Inferior parietal cortex (tissue), 1 donor: ENCODE data around the gene SULT1E1.
A peak's percentile ranks its signal among the peaks of the same experiment; 100 is the strongest.

ENCODE experiments used
- DNase-seq: peaks from one replicate; pipeline ENCODE4 v3.0.0-alpha.2; 2016; ENCODE audit errors: extremely low spot score

The SULT1E1 gene

DNA sequence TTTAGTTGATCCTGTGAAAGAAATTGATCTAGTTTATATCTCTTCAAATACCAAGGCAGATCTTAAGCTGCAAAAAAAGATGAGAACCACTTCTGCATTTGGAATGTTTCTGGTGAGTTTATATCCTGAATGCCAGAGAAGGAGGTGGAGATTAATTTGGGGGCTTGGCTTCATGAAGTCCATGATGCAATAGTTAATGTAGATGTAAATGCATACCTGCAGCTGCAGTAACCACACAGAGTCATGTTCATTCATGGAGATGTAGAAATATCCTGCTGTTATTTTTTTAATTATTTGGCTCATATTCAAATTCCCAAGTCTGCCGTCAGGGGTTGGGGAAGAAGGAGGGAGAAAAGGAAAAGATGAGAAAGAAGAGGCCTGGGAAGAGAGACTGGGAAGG is at the start of gene SULT1E1:
Gene SULT1E1, minus strand, starts transcription at position 94 of the 400 bp plus-strand sequence. CDS start 2,501 bp downstream, outside the sequence.
- DNase-seq = no peak

GRCh38 chr4:69909195-69909594 is 49.2 kb upstream of the SULT1E1 start:
- DNase-seq = no peak

DNA sequence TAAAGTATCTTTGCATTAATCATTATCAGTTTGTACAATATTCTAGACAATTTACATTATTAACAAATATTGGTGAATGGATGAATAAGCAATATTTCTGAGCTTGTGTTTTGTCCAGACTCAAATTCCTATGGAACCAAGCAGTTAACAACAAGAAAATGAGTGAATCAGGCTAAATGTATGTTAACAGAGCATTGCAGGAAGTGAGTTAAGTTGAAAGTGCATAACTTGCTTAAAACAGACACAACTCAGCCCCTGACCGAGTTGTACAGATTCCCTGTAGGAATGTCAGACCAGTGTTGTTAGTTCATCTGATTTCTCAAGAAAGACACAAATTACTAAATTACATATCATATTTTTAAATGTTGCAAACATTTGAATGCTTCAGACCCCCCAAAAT is 47.2 kb upstream of the SULT1E1 start:
- DNase-seq = no peak

GRCh38 chr4:69896530-69897116 is 36.7 kb upstream of the SULT1E1 start:
- no peak for DNase-seq

- peak; percentile 19 for DNase-seq
Measured at GRCh38 chr4:69894721-69895120, 34.8 kb upstream of the SULT1E1 start.

- DNase-seq = no peak
Measured at GRCh38 chr4:69894186-69894585, 34.2 kb upstream of the SULT1E1 start.

DNA sequence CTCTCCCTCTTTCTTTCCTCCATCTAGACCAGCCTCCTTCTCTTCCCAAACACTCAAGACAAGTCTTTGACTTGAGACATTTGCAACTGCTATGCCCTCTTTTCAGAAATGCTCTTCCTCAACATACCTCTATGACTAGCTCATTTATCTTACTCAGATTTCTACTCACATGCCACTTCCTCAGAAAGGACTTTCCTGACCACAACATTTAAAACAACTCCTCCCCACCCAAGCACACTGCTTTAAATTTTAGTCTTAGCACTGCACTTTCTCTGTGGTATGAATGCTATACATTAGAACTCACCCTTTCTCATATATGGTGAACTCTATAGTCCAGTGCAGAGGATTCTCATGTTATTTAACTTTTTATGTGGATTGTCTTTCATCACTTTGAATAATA is 28.4 kb upstream of the SULT1E1 start:
- no peak for DNase-seq

DNA sequence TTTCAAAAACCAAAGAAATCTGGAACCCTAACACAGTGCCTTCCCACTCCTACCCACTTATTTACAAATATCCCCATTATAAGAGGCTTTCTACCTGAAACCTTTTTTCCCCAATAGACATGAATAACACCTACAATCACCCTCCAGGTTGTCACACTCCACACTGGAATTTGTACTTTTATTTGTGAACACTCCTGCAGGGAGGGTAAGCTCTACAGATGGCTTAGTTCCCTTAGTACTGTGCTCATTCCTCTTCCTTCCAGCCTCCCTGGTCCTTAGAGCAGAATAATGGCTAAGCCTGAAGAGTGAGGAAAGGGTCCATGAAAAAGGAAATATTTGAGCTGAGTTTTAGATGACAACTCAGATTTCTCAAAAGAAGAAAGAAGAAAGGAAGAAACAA is 22.2 kb upstream of the SULT1E1 start:
- no peak for DNase-seq

GRCh38 chr4:69881173-69881773 is 21.3 kb upstream of the SULT1E1 start:
- peak; percentile 55 for DNase-seq

DNA sequence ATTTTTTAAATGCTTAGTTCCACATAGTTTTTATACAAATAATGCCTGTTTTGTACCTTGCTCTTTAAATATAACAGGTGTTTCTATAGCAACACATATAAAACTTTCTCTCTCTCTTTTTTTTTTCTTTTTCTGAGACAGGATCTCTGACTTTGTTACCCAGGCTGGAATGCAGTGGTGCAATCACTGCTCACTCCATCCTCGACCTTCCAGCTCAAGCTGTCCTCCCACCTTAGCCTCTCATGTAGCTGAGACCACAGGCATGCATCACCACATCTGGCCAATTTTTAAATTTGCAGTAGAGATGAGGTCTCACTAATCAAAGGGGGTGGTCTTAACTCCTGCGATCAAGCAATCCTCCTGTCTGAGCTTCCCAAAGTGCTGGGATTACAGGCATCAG is 18.3 kb upstream of the SULT1E1 start:
- DNase-seq = no peak

- DNase-seq = no peak
Measured at GRCh38 chr4:69877453-69877852, 17.5 kb upstream of the SULT1E1 start.

- no peak for DNase-seq
Measured at GRCh38 chr4:69876071-69876470, 16.1 kb upstream of the SULT1E1 start.

DNA sequence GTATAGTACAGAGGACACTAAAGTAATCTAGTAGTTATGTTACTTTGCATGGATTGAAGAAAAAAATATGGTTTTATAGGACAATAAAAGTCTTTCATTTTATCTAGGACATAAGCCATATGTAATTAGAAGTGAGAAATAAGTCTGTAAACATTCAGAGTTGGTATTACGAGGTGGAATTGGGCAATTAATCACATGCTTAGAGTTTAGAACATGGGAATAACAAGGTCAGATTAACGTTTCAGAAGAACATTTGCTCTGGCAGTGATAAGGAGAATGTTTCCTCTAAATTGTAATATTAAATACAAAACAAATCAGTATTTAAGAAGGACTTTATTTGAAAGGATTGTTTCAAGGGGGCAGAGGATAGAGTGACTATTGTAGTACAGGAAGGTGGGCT is 15.6 kb upstream of the SULT1E1 start:
- DNase-seq = no peak

GRCh38 chr4:69874507-69874906 is 14.6 kb upstream of the SULT1E1 start:
- no peak for DNase-seq

GRCh38 chr4:69861756-69862155 is 1.8 kb upstream of the SULT1E1 start:
- DNase-seq = no peak

DNA sequence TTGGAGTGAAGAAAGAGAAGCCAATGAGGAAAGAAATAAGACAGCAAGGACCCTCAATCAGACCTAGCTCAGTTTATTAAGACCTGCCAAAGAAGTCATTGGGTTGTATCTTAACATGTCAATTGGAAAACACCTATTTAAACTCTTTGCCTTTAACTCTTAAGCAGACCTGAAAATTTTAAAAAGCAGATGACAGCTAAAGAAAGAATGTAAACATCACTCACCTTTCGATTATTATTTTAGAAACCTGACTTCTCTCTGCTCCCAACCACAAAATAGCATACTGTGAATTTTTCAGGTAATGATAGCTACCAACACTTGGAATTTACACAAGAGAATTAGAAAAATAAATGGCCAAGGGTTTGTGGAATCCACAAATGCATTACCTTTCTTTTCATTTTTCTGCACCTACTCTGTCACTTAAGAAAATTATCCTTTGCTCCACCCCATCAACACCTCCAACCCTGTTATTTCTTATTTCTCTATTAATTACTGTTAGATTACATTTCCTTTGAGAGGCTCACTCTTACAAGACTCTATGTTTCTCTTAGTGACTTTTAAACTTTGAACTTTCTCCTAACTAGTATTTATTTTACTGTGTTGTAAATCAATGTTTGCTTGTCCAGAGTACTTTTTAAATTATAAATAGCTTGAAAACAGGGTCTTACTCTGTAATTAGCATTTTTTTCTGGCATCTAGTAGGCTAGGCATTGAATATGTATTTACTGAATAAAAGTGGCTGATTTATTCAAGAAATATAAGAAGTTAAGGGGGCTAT is 765 bp upstream of the SULT1E1 start:
- no peak for DNase-seq

- no peak for DNase-seq
Measured at GRCh38 chr4:69859140-69859685, 732 bp downstream of the SULT1E1 start.

GRCh38 chr4:69858690-69859089 is 1.3 kb downstream of the SULT1E1 start:
- no peak for DNase-seq

GRCh38 chr4:69855822-69856221 is 4.1 kb downstream of the SULT1E1 start:
- no peak for DNase-seq

DNA sequence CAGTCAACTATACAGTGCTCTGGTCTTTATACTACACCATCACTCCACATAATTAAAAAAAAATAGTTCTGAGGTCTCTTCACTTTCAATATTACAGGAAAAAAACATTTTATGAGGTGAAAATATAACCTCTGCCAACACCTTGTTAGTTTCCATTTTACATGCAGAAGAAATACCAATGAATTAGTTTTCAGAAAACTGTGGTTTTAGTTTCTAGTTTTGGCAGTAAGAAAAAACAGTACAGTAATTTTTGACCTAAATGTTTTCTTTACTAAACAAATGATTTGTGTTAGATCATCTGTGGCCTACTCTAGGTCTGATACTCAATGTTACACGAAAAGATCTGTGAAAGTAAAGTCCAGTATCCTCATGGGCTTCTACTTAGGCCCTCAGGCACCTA is 10.0 kb downstream of the SULT1E1 start:
- DNase-seq = no peak

DNA sequence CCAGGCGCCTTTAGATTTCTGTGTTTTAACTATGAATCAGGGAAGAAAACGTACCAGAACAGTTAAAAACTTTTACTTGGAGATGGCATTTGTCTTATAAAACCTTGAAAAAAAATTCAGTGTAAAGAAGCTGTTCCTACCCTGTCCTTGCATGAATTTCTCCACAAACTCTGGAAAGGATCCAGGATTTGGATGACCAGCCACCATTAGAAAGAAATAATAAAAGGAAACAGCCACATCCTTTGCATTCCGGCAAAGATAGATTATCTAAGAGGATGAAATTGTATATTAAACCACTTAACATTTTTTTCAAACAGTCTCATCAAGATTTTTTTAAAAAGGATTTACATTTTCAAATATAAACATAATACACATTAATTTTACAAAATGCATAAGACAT is 10.6 kb downstream of the SULT1E1 start:
- no peak for DNase-seq

- no peak for DNase-seq
Measured at GRCh38 chr4:69848028-69848427, 11.9 kb downstream of the SULT1E1 start.

GRCh38 chr4:69843932-69844331 is 16.0 kb downstream of the SULT1E1 start:
- DNase-seq = no peak
